H1 (cell line): ENCODE results near the gene PTPN3. TPM values are rescaled to one million over a fixed set of nuclear protein-coding genes. Genes with fewer than 3 reads are reported as not detected.

Experiments used
- CTCF ChIA-PET: fragments of 300-600 bp; sonication (Branson Sonifier 250); formaldehyde crosslinking; loops from one replicate; lab custom pipeline; 2021; ENCODE audit not compliant: partially characterized antibody; lab: Charles Lee
- POLR2A ChIA-PET: fragments of 300-600 bp; sonication (Branson Sonifier 250); formaldehyde crosslinking; loops from one replicate; lab custom pipeline; 2021; ENCODE audit warnings: inconsistent platforms; ENCODE audit not compliant: partially characterized antibody; lab: Charles Lee
- DNase-seq, 2 experiments: peaks; one replicate each; pipeline versions ENCODE4 v3.0.0 to v3.0.0-alpha.2; 2010 to 2022; ENCODE audit warnings: low spot score in 2 of 2, low read depth in 1 of 2, mixed read lengths in 1 of 2
- FAIRE-seq: peaks from 2 replicates; lab custom pipeline; 2011; peaks lifted over from hg19 to GRCh38; lab: Jason Lieb, UNC
- H2AFZ ChIP-seq: 2 replicates; pipeline ENCODE4 v1.8.1; 2012; ENCODE audit warnings: low read length, inconsistent platforms
- H2AK5ac ChIP-seq: 2 replicates; pipeline ENCODE4 v1.6.1; 2013; ENCODE audit warnings: low read depth, low read length
- H2BK120ac ChIP-seq: replicated peaks from 2 replicates; pipeline ENCODE3; 2013; ENCODE audit warnings: low read depth, low read length, inconsistent platforms
- H2BK12ac ChIP-seq: 2 replicates; pipeline ENCODE4 v1.6.1; 2013; ENCODE audit warnings: low read depth, low read length
- H2BK15ac ChIP-seq: 2 replicates; pipeline ENCODE4 v1.6.1; 2013; ENCODE audit warnings: low read length
- H2BK20ac ChIP-seq: 2 replicates; pipeline ENCODE4 v1.6.1; 2013; ENCODE audit warnings: low read length
- H2BK5ac ChIP-seq: 2 replicates; pipeline ENCODE4 v1.6.1; 2013; ENCODE audit warnings: low read depth, low read length
- H3K14ac ChIP-seq: 2 replicates; pipeline ENCODE4 v1.6.1; 2013; ENCODE audit warnings: inconsistent platforms; ENCODE audit not compliant: insufficient read length
- H3K18ac ChIP-seq: 2 replicates; pipeline ENCODE4 v1.6.1; 2013; ENCODE audit warnings: low read length; ENCODE audit errors: extremely low read depth
- H3K23ac ChIP-seq: 2 replicates; pipeline ENCODE4 v1.6.1; 2013; ENCODE audit warnings: inconsistent platforms; ENCODE audit not compliant: insufficient read length
- H3K23me2 ChIP-seq: 2 replicates; pipeline ENCODE4 v1.6.1; 2013; ENCODE audit warnings: low read depth, low read length
- H3K27ac ChIP-seq: 2 replicates; pipeline ENCODE4 v1.6.1; 2011; ENCODE audit warnings: low read depth, low read length, inconsistent platforms
- H3K27me3 ChIP-seq, 4 experiments: replicated peaks in 1 of 4; 1 replicate in 1 of 4; 2 replicates in 3 of 4; pipeline versions ENCODE4 v1.6.1 to v1.8.1; 2011 to 2013; ENCODE audit warnings: low read length in 3 of 4, mild to moderate bottlenecking in 3 of 4, inconsistent platforms in 2 of 4, mixed read lengths in 2 of 4, moderate library complexity in 1 of 4; ENCODE audit not compliant: control insufficient read depth in 3 of 4, insufficient read depth in 3 of 4; ENCODE audit errors: extremely low read depth in 1 of 4
- H3K36me3 ChIP-seq, 4 experiments: 2 replicates each; pipeline versions ENCODE4 v1.6.1 to v1.8.1; 2011 to 2013; ENCODE audit warnings: mild to moderate bottlenecking in 4 of 4, low read length in 3 of 4, moderate library complexity in 2 of 4, control low read depth in 1 of 4, inconsistent platforms in 1 of 4; ENCODE audit not compliant: insufficient read depth in 4 of 4, control insufficient read depth in 2 of 4
- H3K4ac ChIP-seq: replicated peaks from 2 replicates; pipeline ENCODE3; 2013; ENCODE audit warnings: low read length, low read depth, mixed read lengths, inconsistent platforms; ENCODE audit not compliant: insufficient read length
- H3K4me1 ChIP-seq, 4 experiments: replicated peaks in 1 of 4; 1 replicate in 1 of 4; 2 replicates in 3 of 4; pipeline versions ENCODE4 v1.6.1 to v1.8.1; 2011 to 2013; ENCODE audit warnings: low read length in 3 of 4, inconsistent platforms in 2 of 4, mixed read lengths in 1 of 4; ENCODE audit not compliant: insufficient read depth in 4 of 4, control insufficient read depth in 3 of 4
- H3K4me2 ChIP-seq, 2 experiments: 2 replicates each; pipeline versions ENCODE4 v1.6.1 to v1.8.1; 2011 to 2013; ENCODE audit warnings: low read depth in 2 of 2, low read length in 2 of 2, control low read depth in 1 of 2, inconsistent platforms in 1 of 2, mild to moderate bottlenecking in 1 of 2; ENCODE audit not compliant: insufficient read depth in 1 of 2
- H3K4me3 ChIP-seq, 4 experiments: fragments of 200-600, 300-600 bp in 1 of 4; sonication (generic), shearing (Covaris generic), sonication (Bioruptor Twin) in 1 of 4; 2 replicates each; pipeline versions ENCODE4 v1.5.1 to v1.8.1; 2011 to 2016; ENCODE audit warnings: low read length in 4 of 4, low read depth in 3 of 4, control low read depth in 2 of 4, inconsistent platforms in 2 of 4, mild to moderate bottlenecking in 2 of 4, mixed read lengths in 1 of 4, moderate library complexity in 1 of 4; ENCODE audit not compliant: insufficient read depth in 2 of 4; ENCODE audit errors: extremely low read depth in 1 of 4
- H3K56ac ChIP-seq: replicated peaks from 2 replicates; pipeline ENCODE3; 2013; ENCODE audit warnings: low read depth, mild to moderate bottlenecking, mixed read lengths, low read length, inconsistent platforms; ENCODE audit not compliant: insufficient read length
- H3K79me1 ChIP-seq: 2 replicates; pipeline ENCODE4 v1.6.1; 2013; ENCODE audit warnings: low read depth, low read length, control low read depth
- H3K79me2 ChIP-seq, 2 experiments: 2 replicates each; pipeline versions ENCODE4 v1.6.1 to v1.8.1; 2012 to 2013; ENCODE audit warnings: low read length in 2 of 2, mild to moderate bottlenecking in 2 of 2, inconsistent platforms in 1 of 2; ENCODE audit not compliant: insufficient read depth in 2 of 2, control insufficient read depth in 1 of 2
- H3K9ac ChIP-seq, 4 experiments: replicated peaks in 1 of 4; 1 replicate in 1 of 4; 2 replicates in 3 of 4; pipeline versions ENCODE4 v1.6.1 to v1.8.1; 2011 to 2013; ENCODE audit warnings: low read depth in 3 of 4, low read length in 3 of 4, control low read depth in 2 of 4, mild to moderate bottlenecking in 2 of 4, moderate library complexity in 2 of 4, inconsistent platforms in 1 of 4; ENCODE audit errors: extremely low read depth in 1 of 4
- H3K9me3 ChIP-seq, 2 experiments: 2 replicates each; pipeline versions ENCODE4 v1.6.1 to v1.8.1; 2012 to 2013; ENCODE audit warnings: mild to moderate bottlenecking in 2 of 2, moderate library complexity in 2 of 2, control low read depth in 1 of 2, inconsistent platforms in 1 of 2, low read depth in 1 of 2, low read length in 1 of 2, mixed read lengths in 1 of 2; ENCODE audit not compliant: insufficient read depth in 2 of 2
- H4K20me1 ChIP-seq, 2 experiments: replicated peaks in 1 of 2; 2 replicates each; pipeline versions ENCODE3 to v1.8.1; 2011 to 2013; ENCODE audit warnings: inconsistent platforms in 2 of 2, low read length in 2 of 2, mild to moderate bottlenecking in 1 of 2; ENCODE audit not compliant: insufficient read depth in 2 of 2, control insufficient read depth in 1 of 2
- H4K5ac ChIP-seq: 2 replicates; pipeline ENCODE4 v1.6.1; 2013; ENCODE audit warnings: low read length, low read depth, mixed read lengths, inconsistent platforms; ENCODE audit not compliant: insufficient read length
- H4K8ac ChIP-seq: 2 replicates; pipeline ENCODE4 v1.8.0; 2013; ENCODE audit warnings: mild to moderate bottlenecking, moderate library complexity, low read length, inconsistent platforms; ENCODE audit not compliant: insufficient read depth; ENCODE audit errors: extremely low read depth
- H4K91ac ChIP-seq: replicated peaks from 2 replicates; pipeline ENCODE3; 2013; ENCODE audit warnings: low read length, mixed read lengths, inconsistent platforms; ENCODE audit not compliant: insufficient read length
- JUN ChIP-seq: IDR thresholded peaks from 2 replicates; pipeline ENCODE4 v1.6.1; 2011; ENCODE audit warnings: low read depth, mild to moderate bottlenecking, improper control_type of control experiment, low read length
- KDM1A ChIP-seq: fragments of 200-600, 300-600 bp; sonication (generic); IDR thresholded peaks from 2 replicates; pipeline ENCODE4 v1.7.1; 2016; ENCODE audit warnings: mild to moderate bottlenecking, low read length, borderline replicate concordance
- WGBS, 2 experiments: shearing (Covaris generic) in 1 of 2; methylation state at CpG; one replicate each; pipeline versions ENCODE4 v1.1.6 to v1.1.7; 2013 to 2015; ENCODE audit warnings: low lambda C conversion rate in 2 of 2, mixed read lengths in 2 of 2, inconsistent platforms in 1 of 2, low coverage in 1 of 2, missing lambda C conversion rate in 1 of 2; ENCODE audit not compliant: insufficient replicate concordance in 2 of 2, insufficient coverage in 1 of 2, insufficient read length in 1 of 2; ENCODE audit errors: extremely low coverage in 1 of 2, missing lambda C conversion rate in 1 of 2; 5-methylcytosine and 5-hydroxymethylcytosine counted together
- polyA plus RNA-seq, 7 experiments: library from polyadenylated mRNA; depleted of rRNA in 3 of 7; stranded (reverse) in 5 of 7; unstranded in 2 of 7; fragments of >200 nt in 5 of 7; fragments of 200-250 nt in 2 of 7; gene quantifications; 1 replicate in 5 of 7; 2 replicates in 1 of 7; 4 replicates in 1 of 7; pipeline versions ENCODE4 v1.2.1 to v1.2.3, GENCODE V29; 2011 to 2013; ENCODE audit warnings: missing spikeins in 2 of 7, mixed read lengths in 2 of 7
- total RNA-seq: library from RNA; stranded (reverse); fragmentation: NEBNext Ultra II Directional; extraction: Animal tissue kit (Norgen Biotek cat#: 25700); gene quantifications from 2 replicates; pipeline ENCODE4 v1.2.1, GENCODE V29; 2021

Gene PTPN3
- total and polyA plus RNA-seq, 2 of the 8 experiments (the other 6 are each of a cell fraction or from before 2014, with no cell fraction given) = 2.9 to 3.7 TPM

DNA sequence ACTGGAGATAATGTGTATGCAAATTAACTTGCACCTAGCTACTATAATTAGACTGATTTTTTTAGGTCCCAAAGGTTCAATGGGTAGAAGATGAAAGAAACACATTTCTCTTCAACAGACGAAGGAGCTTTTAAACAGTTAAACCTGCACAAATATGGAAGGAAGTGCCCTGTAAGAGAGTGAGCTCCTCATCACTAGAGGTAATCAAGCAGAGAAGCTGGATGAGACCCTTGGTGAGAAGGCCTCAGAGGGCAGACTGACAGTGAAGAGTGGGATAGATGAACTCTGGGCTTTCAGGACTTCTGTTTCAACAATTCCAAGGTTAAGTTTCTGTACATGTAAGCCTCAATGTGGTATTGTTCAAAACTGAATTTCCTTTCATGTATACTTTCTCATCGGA, 23.2 kb downstream of the PTPN3 start:
- no peak overlapping the region for H3K9ac ChIP-seq
- H3K4me2 ChIP-seq = no peak overlapping the region
- no peak for FAIRE-seq
- H3K27me3 ChIP-seq = no peaks in the 10 kb centered on the region
- no peaks in the 10 kb centered on the region for H3K4me1 ChIP-seq
- no peaks in the 10 kb centered on the region for H3K79me2 ChIP-seq
- 93% methylated on average over 2 of the region's 2 CpGs; no CpG with 5 or more reads in 1 of the 2 experiments for WGBS, 2 experiments
- no peak for DNase-seq
- H3K23me2 ChIP-seq = no peaks in the 10 kb centered on the region
- H4K20me1 ChIP-seq = no peaks in the 10 kb centered on the region
- H2BK15ac ChIP-seq = no peak overlapping the region
- CTCF ChIA-PET = interaction anchor here (0.7 to 2.9 kb wide), 10 partner anchors 10 to 276 kb away, joined by 3 to 8 read pairs (median 4); no protein-coding TSS in a partner anchor
- H4K8ac ChIP-seq = no peak overlapping the region
- no peak overlapping the region for H3K56ac ChIP-seq
- no peak overlapping the region for H4K5ac ChIP-seq
- H2BK120ac ChIP-seq = no peak overlapping the region
- H2BK12ac ChIP-seq = no peak overlapping the region
- H2AFZ ChIP-seq = no peak overlapping the region
- no peak overlapping the region for H2AK5ac ChIP-seq
- H3K4ac ChIP-seq = no peak overlapping the region
- no peak overlapping the region for H3K18ac ChIP-seq
- no peaks in the 10 kb centered on the region for H3K79me1 ChIP-seq
- H3K36me3 ChIP-seq = no peaks in the 10 kb centered on the region
- no peak overlapping the region for H4K91ac ChIP-seq
- TF ChIP-seq JUN (no peak), KDM1A (0 out of 2 replicates have a peak, but pooled peaks have one; percentile 10)
- H3K4me3 ChIP-seq = no peak overlapping the region
- H3K27ac ChIP-seq = no peak overlapping the region
- H3K9me3 ChIP-seq = no peaks in the 10 kb centered on the region
- H3K14ac ChIP-seq = no peak overlapping the region
- H2BK20ac ChIP-seq = no peak overlapping the region
- POLR2A ChIA-PET = interaction anchor here (0.9 to 1.4 kb wide), 3 partner anchors 20 to 22 kb away, joined by 3 read pairs; no protein-coding TSS in a partner anchor
- H3K23ac ChIP-seq = no peak overlapping the region
- no peak overlapping the region for H2BK5ac ChIP-seq
